Measurements from ENCODE around the gene ANKMY1. TPM values are rescaled to one million over a fixed set of nuclear protein-coding genes. Genes with fewer than 3 reads are reported as not detected.

The ANKMY1 gene
- total and polyA plus RNA-seq, 2 of the 8 experiments (the other 6 are each of a cell fraction or from before 2014, with no cell fraction given), result 4.5 to 4.8 TPM

DNA sequence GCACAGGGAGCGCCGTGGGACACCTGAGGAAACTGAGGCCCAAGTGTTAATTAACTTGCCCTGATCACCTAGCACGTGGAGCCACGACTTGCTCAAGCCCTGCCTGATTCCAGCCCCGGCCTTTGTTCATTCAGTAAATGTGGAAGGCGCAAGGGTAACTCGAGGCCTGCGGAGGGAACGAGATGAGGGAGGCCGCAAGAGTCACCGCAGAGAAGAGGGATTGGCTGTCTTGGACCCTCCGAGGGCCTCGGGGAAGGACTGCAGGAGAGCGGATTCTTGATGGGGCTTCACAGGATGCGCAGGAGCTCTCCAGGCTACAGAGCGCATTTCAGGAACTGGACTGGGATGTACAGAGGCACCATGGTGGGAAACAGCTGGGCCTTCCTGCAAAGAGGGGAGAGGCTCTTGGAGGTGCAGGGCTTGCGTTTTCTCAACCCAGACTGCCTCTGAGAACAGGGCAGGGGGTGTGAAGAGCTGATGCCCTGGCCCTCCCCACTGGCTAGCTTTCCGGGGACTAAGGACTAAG, 511 bp upstream of the ANKMY1 start (continued):
- no peak for TF ChIP-seq EZH2 (IDR thresholded peaks at IDR 0.05; ENCODE audit: low read depth, low read length, severe bottlenecking)
